HEK293 (cell line): Measurements from ENCODE around the gene SMAD7.

Experiments used
- CTCF ChIP-seq: fragments of 450-650 bp; formaldehyde crosslinking; IDR thresholded peaks from 2 replicates; pipeline ENCODE4 v1.5.1; 2016; ENCODE audit warnings: missing biosample characterization, missing genetic modification characterization
- HOXD13 ChIP-seq: sonication (generic); formaldehyde crosslinking; IDR thresholded peaks from 2 replicates; pipeline ENCODE4 v1.8.0; 2022; ENCODE audit warnings: missing genetic modification reagents, borderline replicate concordance
- PATZ1 ChIP-seq: fragments of 450-650 bp; formaldehyde crosslinking; IDR thresholded peaks from 2 replicates; pipeline ENCODE4 v1.5.1; 2016; ENCODE audit warnings: missing biosample characterization, missing genetic modification characterization
- TRIM28 ChIP-seq: IDR thresholded peaks from 2 replicates; pipeline ENCODE4 v1.6.1; 2011; ENCODE audit warnings: low read length, control low read depth, borderline replicate concordance
- ZBTB20 ChIP-seq: fragments of 450-650 bp; formaldehyde crosslinking; IDR thresholded peaks from 2 replicates; pipeline ENCODE4 v1.5.1; 2016; ENCODE audit warnings: missing biosample characterization, missing genetic modification characterization
- ZBTB7A ChIP-seq: fragments of 450-650 bp; formaldehyde crosslinking; IDR thresholded peaks from 2 replicates; pipeline ENCODE4 v1.5.1; 2016; ENCODE audit warnings: low read depth, missing biosample characterization, missing genetic modification characterization
- ZNF112 ChIP-seq: fragments of 450-650 bp; formaldehyde crosslinking; IDR thresholded peaks from 2 replicates; pipeline ENCODE4 v1.5.0; 2017; ENCODE audit warnings: missing biosample characterization, missing genetic modification characterization
- ZNF121 ChIP-seq: fragments of 450-650 bp; formaldehyde crosslinking; IDR thresholded peaks from 2 replicates; pipeline ENCODE4 v1.5.1; 2016; ENCODE audit warnings: missing biosample characterization, missing genetic modification characterization
- ZNF148 ChIP-seq: fragments of 450-650 bp; formaldehyde crosslinking; IDR thresholded peaks from 2 replicates; pipeline ENCODE4 v1.5.0; 2017; ENCODE audit warnings: missing biosample characterization, missing genetic modification characterization, borderline replicate concordance
- ZNF157 ChIP-seq: fragments of 450-650 bp; formaldehyde crosslinking; IDR thresholded peaks from 2 replicates; pipeline ENCODE4 v1.5.1; 2016; ENCODE audit warnings: missing biosample characterization, missing genetic modification characterization
- ZNF16 ChIP-seq: fragments of 450-650 bp; formaldehyde crosslinking; IDR thresholded peaks from 2 replicates; pipeline ENCODE4 v1.5.1; 2016; ENCODE audit warnings: low read depth, missing biosample characterization, missing genetic modification characterization
- ZNF175 ChIP-seq: fragments of 450-650 bp; formaldehyde crosslinking; IDR thresholded peaks from 2 replicates; pipeline ENCODE4 v1.5.1; 2016; ENCODE audit warnings: missing biosample characterization, missing genetic modification characterization
- ZNF18 ChIP-seq: fragments of 450-650 bp; formaldehyde crosslinking; IDR thresholded peaks from 2 replicates; pipeline ENCODE4 v1.5.1; 2016; ENCODE audit warnings: missing biosample characterization, missing genetic modification characterization
- ZNF19 ChIP-seq: fragments of 450-650 bp; formaldehyde crosslinking; IDR thresholded peaks from 2 replicates; pipeline ENCODE4; 2016; ENCODE audit warnings: missing biosample characterization, missing genetic modification characterization, low read depth
- ZNF214 ChIP-seq: fragments of 450-650 bp; formaldehyde crosslinking; IDR thresholded peaks from 2 replicates; pipeline ENCODE4 v1.5.1; 2017; ENCODE audit warnings: missing biosample characterization, mild to moderate bottlenecking, missing genetic modification characterization, borderline replicate concordance
- ZNF24 ChIP-seq: fragments of 450-650 bp; formaldehyde crosslinking; IDR thresholded peaks from 2 replicates; pipeline ENCODE4 v1.5.1; 2016; ENCODE audit warnings: missing biosample characterization, missing genetic modification characterization
- ZNF266 ChIP-seq: fragments of 450-650 bp; formaldehyde crosslinking; IDR thresholded peaks from 2 replicates; pipeline ENCODE4 v1.5.1; 2016; ENCODE audit warnings: missing biosample characterization, missing genetic modification characterization, low read depth
- ZNF37A ChIP-seq: fragments of 450-650 bp; IDR thresholded peaks from 2 replicates; pipeline ENCODE4 v1.5.1; 2018; ENCODE audit warnings: missing biosample characterization, missing genetic modification characterization
- ZNF398 ChIP-seq: fragments of 450-650 bp; formaldehyde crosslinking; IDR thresholded peaks from 2 replicates; pipeline ENCODE4 v1.5.1; 2017; ENCODE audit warnings: missing biosample characterization, missing genetic modification characterization
- ZNF473 ChIP-seq: fragments of 450-650 bp; formaldehyde crosslinking; IDR thresholded peaks from 2 replicates; pipeline ENCODE4 v1.5.1; 2017; ENCODE audit warnings: missing biosample characterization, missing genetic modification characterization
- ZNF513 ChIP-seq: fragments of 450-650 bp; IDR thresholded peaks from 2 replicates; pipeline ENCODE4 v1.5.1; 2018; ENCODE audit warnings: missing biosample characterization, missing genetic modification characterization
- ZNF585B ChIP-seq: fragments of 450-650 bp; formaldehyde crosslinking; IDR thresholded peaks from 2 replicates; pipeline ENCODE4 v1.5.1; 2016; ENCODE audit warnings: missing biosample characterization, missing genetic modification characterization
- ZNF600 ChIP-seq: fragments of 450-650 bp; formaldehyde crosslinking; IDR thresholded peaks from 2 replicates; pipeline ENCODE4 v1.5.1; 2016; ENCODE audit warnings: missing biosample characterization, missing genetic modification characterization
- ZNF629 ChIP-seq: fragments of 450-650 bp; formaldehyde crosslinking; IDR thresholded peaks from 2 replicates; pipeline ENCODE4 v1.5.1; 2017; ENCODE audit warnings: missing biosample characterization, missing genetic modification characterization
- ZNF677 ChIP-seq: fragments of 450-650 bp; IDR thresholded peaks from 2 replicates; pipeline ENCODE4 v1.5.0; 2018; ENCODE audit warnings: missing biosample characterization, mild to moderate bottlenecking, missing genetic modification characterization, moderate library complexity
- ZNF747 ChIP-seq: fragments of 450-650 bp; formaldehyde crosslinking; IDR thresholded peaks from 2 replicates; pipeline ENCODE4 v1.5.1; 2016; ENCODE audit warnings: missing biosample characterization, missing genetic modification characterization
- ZNF76 ChIP-seq: fragments of 450-650 bp; formaldehyde crosslinking; IDR thresholded peaks from 2 replicates; pipeline ENCODE4; 2016; ENCODE audit warnings: low read depth, missing biosample characterization, missing genetic modification characterization, borderline replicate concordance
- ZNF792 ChIP-seq: fragments of 450-650 bp; formaldehyde crosslinking; IDR thresholded peaks from 2 replicates; pipeline ENCODE4 v1.5.1; 2016; ENCODE audit warnings: missing biosample characterization, missing genetic modification characterization
- ZSCAN16 ChIP-seq: fragments of 450-650 bp; formaldehyde crosslinking; IDR thresholded peaks from 2 replicates; pipeline ENCODE4 v1.5.1; 2016; ENCODE audit warnings: missing biosample characterization, missing genetic modification characterization

SMAD7 gene

GRCh38 chr18:48902023-48902855 is 48.5 kb downstream of the SMAD7 start (continued):
- TF ChIP-seq TRIM28 (no peak), ZNF148 (tag by site-specific recombination) (no peak; the same call in 1 of the 2 replicates), ZNF24 (tag by site-specific recombination) (0 out of 2 replicates have a peak, but pooled peaks have one; percentile 53), ZBTB7A (tag by site-specific recombination) (no peak), ZNF16 (tag by site-specific recombination) (no peak), ZNF513 (tag by site-specific recombination) (no peak), ZNF157 (tag by site-specific recombination) (no peak), ZNF398 (peak; percentile 89), ZNF747 (tag by site-specific recombination) (no peak), ZNF792 (no peak), ZNF112 (peak; percentile 35; the same call in 1 of the 2 replicates), ZNF629 (peak; percentile 75), ZSCAN16 (tag by site-specific recombination) (no peak), ZNF677 (no peak), PATZ1 (tag by site-specific recombination) (peak; percentile 99), ZNF473 (no peak), ZNF37A (tag by site-specific recombination) (no peak), CTCF (tag by site-specific recombination) (no peak), ZNF121 (tag by site-specific recombination) (no peak), ZBTB20 (peak; percentile 40; the same call in 1 of the 2 replicates), ZNF214 (tag by site-specific recombination) (no peak), ZNF76 (tag by site-specific recombination) (peak; percentile 29; the same call in 1 of the 2 replicates), ZNF18 (tag by site-specific recombination) (no peak), ZNF600 (tag by site-specific recombination) (peak; percentile 55), ZNF266 (tag by site-specific recombination) (no peak), HOXD13 (CRISPR knock-in tag) (no peak), ZNF175 (tag by site-specific recombination) (no peak), ZNF585B (tag by site-specific recombination) (no peak; the same call in 1 of the 2 replicates), ZNF19 (tag by site-specific recombination) (no peak)
